NCI-H187 (cell line): ENCODE measurements around the gene CD248.
"Not testable (repeated sequence)": the region's sequence is repeated elsewhere in the genome, so short reads cannot be mapped to it uniquely, and the experiment has no call there.

Experiments
- DNase-seq, 2 experiments: peaks; one replicate each; lab custom pipeline; 2025; lab: John Stamatoyannopoulos, UW

CD248 gene

DNA sequence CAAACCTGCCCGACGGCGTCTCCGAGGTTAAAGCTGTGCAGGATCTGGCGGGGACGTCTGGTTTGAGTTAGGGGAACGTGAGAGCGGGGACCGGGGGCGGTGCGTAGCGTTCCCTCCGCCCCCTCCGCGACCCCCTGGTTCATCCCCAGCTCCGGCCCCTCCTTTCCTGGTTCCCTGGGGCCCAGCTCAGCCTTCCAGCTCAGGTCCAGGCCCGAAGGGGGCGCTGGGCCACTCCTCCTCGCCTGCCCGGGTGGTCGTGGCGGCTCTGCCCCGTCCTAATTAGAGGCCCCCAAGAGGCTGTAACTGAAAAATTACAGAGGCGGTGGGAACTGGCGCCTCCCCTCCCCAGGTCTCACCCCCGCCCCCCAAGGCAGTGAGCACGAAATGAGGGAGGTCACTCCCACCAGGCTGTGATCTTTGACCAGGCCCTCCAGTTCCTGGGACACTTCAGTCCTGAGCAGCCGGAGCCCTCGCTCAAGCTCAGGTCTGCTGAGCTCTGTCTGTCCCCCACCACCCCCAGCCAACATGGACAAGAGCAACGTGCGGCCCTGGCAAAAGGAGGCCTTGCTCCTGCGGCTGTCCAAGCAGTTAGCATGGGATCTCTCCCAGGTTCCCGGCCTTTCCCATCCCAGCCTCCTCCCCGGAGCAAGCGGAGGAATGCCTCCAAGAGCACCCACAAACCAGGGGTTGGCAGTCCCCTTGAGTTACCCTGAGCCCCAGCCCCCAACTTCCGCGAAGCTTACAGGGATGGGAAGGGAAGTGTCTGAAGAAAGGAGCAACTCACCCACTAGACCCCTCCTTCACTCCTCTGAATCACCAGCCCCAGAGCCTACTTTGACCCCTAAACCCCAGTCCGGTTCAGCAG lies 3.3 kb downstream of the CD248 start:
- DNase-seq: no peak

DNA sequence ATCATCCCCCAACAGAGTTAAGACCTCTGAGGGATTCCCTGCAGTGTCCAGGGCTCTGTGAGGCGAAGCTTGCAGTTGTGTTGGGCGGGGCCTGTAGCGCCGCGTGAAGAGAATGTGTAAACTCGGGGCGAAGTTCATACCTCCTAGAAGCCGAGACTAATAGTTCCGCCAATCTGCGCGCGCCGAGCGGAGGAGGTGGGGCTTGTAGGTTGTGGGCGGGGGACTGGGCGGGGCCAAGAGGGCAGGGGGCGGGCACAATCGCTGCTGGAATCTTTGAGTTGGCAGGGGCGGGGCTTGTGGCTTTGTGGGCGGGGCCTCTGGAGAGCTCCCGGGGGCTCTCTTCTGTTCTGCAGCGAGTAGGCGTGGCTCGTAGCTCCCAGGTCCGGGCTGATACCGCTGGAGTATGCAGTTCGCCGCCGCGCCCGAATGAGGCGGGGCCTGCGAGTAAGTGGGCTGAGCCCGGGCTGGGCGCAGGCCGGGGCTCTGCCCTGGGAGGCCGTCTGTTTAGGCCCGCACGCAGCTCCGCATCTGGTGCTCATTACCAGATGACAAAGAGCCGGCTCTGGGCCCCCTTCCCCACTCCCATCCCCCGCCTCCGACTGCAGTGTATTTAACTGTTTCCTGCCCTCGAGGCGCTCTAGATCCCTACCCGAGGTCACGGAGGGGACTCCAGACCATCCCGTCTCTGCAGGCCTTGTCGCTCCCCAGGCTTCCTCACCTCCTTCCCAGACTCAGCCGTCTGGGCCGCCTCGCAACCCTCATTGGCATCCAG lies 4.1 kb downstream of the CD248 start:
- DNase-seq: peak; percentile 92 to 97

DNA sequence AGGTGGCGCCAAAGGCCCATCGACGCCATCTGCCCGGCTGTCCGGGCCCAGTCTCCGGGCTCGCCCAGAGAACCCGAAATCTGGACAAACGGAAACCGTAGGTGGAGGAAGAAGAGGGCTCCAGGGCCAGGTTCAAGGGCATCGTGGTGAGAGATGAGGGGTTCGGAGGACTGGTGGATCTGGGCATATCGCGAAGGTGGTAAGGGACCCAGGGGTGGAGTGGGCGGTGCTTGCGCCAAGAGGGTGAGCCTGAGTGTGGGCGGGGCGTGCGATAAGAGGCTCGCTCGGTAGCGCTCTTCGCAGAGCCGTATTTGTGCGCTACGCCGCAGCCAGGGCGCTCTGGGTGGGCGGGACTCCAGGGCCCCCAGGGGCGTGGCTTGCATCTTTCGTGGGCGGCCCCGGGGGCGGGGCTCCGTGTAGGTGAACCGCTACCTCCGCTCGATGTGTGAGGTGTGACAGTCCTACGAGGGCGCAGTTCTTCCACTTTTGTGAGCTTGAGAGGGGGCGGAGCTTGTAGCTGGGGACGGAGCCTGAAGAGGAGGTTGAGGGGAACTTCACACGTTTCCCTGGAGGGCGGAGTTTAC lies 4.8 kb downstream of the CD248 start:
- peak; percentile 92 to 96 for DNase-seq

DNA sequence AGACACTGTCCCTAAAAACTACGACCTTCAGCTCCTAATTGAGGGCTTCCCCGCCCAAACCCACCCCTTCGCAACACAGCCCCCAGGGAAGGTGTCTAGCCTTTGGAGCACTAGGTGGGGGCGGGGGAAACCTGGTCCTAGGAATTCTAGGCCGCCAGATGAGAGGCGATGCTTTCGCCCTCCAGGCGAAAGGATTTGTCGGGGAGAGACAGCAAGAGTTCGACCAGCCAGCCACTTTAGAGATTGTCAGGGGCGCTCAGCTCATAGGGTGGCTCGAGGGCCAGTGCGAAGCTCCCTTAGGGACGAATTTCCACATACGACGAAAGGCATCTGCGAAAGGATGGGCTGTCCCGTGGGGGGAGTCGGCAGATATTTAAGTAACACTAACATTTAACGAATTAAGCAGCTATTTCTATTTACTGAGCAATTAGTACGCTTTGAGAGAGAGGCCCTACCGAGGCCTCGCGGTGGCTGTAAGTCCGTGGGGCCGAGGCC lies 5.3 kb downstream of the CD248 start:
- DNase-seq: no peak

DNA sequence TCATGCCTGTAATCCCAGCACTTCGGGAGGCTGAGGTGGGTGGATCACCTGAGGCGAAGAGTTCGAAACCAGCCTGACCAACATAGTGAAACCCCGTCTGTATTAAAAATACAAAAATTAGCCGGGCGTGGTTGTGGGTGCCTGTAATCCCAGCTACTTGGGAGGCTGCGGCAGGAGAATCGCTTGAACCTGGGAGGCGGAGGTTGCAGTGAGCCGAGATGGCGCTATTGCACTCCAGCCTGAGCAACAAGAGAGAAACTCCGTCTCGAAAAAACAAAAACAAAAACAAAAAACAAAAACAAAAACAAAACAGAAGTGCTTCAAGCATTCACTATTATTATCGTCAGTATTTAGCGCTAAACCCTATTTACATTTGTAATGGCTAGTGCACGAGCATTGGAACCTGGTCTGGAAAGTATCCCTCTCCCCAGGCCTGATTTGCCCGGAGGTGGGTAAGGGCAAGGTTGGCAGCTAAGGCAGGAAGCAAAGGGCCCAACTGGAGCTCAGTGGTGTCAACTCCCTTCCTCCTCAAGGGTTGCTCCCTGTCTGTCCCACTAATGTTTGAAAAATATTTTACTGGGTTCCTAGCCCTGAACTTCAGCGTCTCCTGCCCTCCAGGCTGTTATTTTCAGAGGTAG lies 5.9 kb downstream of the CD248 start:
- not testable (repeated sequence) for DNase-seq

DNA sequence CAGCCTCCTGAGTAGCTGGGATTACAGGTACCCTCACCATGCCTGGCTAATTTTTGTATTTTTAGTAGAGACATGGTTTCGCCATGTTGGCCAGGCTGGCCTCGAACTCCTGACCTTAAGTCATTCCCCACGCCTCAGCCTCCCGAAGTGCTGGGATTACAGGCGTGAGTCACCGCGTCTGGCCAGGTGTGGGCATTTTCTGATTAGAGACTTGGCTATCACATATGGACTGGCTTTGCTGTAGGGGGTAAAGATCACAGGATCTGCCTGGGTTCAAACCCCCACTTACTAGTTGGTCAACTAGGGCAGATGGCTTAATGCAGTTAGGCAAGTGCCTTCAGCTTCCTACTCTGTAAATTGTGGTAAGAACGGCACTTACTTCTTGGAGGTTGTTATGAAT lies 6.5 kb downstream of the CD248 start:
- DNase-seq: no peak

DNA sequence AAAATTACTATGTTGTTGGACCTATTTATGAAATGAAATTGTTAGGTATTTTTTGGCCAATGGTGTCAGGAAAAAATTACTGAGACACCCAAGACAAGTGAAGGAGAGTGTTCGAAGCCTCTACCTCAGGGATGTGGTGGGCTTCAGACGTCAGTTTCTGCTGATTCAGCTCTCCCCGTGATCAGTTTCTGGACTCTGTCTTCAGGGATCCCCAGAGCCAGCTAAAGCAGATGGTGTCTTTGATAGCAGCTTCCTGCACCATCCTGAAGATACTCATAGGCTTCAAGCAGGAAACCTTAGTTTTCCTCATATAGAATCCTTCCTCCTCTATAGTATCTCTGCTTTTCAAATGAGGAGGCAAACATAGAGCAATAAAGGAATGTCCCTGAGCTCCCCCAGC lies 7.4 kb downstream of the CD248 start:
- no peak for DNase-seq

DNA sequence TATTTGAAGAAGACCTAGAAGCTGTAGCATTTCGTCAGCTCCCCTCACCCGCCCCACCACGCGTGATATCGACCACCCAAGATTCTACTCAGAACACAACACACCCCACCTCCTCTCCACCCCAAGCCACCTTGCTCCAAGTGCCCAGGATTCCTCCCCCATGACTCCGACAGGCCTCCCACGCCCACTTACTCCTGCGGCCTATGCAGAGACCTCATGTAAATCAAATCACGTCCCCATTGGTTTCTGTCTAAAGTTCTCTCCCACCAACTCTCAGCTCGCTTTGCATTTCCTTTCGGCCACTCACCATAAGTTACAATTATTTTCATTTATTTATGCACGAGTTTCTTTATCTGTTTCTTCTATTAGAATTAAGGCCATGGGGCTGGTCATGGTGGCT lies 14.2 kb downstream of the CD248 start:
- no peak for DNase-seq

DNA sequence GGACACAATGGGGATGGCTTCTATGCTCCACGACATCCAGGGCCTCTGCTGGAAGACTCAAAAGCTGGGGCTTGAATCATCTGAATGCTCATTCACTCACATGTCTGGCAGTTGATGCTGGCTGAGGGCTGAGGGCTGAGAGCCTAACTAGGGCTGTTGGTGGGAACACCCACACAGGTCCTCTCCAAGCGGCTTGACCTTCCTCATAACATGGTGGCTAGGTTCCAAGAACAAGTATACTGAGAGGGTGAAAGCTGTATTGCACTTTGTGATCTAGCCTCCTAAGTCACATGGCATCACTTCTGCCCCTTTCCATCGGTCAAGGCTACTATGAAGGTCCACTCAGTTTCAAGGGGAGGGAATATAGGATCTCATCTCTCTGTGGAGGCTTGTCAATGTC lies 17.7 kb downstream of the CD248 start:
- no peak for DNase-seq

DNA sequence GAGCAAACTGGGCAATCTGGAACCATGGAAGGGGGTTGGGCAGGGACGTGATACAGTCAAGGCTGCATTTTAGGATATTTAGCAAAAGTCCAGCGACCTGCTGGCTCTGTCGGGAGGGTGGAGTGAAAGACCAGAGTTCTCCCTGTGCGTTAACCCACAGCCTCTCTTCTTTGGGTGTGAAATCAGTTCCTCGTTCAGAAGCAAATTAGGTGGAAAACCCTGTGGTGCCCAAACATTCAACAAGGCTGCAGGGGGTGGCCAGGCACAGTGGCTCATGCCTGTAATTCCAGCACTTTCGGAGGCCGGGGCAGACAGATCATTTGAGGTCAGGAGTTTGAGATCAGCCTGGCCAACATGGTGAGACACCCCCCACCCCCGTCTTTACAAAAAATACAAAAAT lies 19.2 kb downstream of the CD248 start:
- no peak for DNase-seq

DNA sequence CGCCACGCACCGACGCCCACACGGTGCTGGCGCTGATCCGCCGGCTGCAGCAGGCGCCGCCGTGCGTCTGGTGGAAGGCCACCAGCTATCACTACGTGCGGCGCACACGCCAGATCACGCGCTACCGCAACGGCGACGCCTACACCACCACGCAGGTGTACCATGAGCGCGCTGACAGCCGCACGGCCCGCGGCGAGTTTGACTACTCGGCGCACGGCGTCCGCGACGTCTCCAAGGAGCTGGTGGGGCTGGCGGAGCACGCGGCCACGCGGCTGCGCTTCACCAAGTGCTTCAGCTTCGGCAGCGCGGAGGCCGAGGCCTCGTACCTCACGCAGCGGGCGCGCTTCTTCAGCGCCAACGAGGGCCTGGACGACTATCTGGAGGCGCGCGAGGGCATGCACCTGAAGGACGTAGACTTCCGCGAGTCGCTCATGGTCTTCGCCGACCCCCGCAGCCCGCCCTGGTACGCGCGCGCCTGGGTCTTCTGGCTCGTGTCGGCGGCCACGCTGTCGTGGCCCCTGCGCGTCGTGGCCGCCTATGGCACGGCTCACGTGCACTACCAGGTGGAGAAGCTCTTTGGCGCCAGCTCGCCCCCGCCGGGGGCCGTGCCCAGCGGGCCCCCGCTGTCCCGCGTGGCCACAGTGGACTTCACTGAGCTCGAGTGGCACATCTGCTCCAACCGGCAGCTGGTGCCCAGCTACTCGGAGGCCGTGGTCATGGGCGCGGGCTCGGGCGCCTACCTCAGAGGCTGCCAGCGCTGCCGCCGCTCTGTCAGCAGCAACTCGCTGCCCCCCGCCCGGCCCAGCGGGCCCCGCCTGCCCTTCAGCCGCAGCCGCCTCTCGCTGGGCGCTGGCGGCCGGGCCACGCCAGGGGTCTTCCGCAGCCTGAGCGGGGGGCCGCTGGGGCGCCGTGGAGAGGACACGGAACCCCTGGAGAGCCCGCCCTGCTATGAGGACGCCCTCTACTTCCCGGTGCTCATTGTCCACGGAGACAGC lies 21.9 kb downstream of the CD248 start:
- no peak for DNase-seq

DNA sequence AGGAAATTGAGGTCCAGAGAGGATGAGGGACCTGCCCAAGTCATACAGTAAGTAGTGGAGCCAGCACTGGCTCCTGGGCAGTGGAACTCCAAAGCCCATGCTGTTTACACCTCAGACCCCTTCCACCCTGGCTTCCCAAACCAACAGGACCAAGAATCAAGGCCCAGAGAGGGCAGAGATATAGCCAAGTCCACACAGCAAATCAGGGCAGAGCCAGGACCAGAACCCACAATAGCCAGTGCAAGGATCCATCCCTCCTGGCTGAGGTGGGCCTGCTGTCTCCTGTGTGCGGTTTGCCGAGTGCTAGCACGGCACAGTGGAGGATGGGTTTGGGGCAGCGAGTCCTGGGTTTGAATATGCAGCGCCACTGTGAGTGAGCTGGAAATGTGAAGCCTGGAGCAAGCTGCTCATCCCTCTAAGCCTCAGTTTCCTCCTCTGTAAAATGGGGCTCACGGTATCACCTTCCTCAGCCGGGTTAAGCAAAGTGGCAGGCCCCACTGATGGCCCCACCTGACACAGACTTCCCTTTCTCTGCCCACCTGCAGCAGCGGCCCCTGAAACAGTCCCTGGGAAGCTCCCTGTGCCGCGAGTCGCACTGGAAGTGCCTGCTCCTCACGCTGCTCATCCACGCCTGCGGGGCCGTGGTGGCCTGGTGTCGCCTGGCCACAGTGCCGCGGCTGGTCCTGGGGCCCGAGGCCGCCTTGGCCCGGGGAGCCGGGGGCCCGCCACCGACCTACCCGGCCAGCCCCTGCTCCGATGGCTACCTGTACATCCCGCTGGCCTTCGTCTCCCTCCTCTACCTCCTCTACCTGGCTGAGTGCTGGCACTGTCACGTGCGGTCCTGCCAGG lies 22.8 kb downstream of the CD248 start:
- no peak for DNase-seq

DNA sequence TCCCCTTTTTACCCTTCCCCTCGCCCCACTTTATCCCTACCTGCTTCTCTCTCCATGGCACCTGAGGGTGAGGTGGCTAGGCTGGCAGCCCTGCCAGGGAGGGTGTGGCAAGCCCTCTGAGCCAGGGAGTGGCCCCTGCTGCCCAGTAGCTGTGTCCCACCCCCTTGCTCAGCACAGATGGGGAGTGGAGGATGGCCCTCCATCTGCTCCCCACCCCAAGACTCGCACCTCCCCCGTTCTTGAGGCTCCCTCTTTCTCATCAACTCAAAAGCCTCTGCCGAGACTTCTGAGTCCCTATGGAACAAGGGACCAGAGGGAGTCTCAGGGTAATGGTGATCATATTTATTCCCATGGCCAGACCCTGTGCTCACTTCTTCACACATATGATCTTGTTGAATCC lies 23.5 kb downstream of the CD248 start:
- DNase-seq: no peak

DNA sequence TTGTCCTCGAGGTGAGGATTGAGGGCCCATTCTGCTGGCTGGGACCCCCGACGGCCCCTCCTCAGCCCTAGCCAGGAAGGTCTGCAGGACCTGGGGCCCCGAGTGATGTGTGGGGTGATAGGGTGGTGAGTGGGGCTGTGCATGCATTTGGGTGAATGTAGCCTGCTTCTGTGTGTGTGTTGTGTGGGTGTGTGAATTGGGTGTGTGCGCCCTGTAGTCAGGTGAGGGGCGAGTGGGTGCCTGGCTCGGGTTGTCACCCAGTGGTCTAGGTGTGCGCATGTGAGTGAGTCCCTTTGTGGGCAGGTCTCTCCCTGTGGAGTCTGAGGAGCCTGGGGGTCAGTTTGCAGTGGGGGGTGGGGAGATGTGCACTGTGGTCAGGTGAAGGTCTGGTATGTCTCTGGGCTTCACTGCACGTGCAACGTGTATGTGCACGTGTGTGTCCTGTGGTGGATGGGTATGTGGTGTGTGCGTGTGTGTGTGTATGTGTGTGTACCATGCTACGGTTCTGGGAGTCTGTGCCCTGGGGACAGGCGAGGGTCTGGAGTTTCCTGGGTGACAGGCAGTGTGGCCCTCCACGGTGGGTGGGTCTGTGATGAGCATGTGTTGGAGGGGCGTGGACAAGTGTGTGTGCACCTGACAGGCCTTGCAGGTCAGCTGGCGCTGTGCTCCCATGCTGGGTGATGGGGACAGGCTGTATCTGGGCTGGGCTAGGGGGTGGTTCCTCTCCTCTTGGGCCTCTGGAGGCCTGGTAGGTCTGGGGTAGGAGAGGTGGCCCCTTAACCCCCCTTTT lies 24.1 kb downstream of the CD248 start:
- no peak for DNase-seq

DNA sequence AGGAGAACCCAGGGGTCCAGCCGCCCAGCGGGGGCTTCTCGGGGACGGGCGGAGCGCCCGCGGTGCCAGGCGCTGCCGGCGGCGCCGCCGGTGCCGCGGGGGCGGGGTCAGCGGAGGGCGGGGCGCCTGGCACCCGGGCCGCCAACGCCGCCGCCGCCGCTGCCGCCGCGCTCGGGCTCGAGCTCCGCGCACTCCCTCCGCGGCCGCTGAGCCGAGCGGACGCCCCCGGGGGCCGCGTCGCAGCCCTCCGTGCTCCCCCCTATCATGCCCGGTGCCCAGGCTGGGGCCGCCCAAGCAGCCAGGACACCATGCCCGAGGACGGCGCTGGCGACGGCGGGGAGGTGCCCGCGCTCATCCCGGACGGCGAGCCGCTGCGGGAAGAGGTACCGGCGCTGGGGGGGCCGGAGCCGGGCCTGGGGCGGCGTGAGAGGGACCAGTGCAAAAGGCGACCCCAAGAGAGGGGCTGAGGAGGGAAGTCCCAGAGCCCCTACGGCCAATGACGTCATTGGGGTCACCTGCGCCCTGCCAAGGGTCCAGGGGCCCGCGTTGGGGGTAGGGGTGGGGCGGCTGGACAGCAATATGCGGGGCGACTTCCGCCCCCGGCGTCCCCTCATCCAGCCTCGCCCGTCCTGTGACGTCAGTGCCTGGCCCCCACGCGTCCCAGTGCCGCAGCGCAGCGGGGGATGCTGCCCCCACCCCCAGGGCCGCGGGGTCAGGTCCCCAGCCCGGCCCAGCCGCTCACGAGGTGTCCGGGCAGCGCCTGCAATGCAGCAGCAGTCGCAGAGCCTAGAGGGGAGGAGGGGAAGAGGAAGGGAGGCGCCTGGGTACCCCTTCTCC lies 24.9 kb downstream of the CD248 start, which contains the start of gene TMEM151A:
Gene TMEM151A (plus strand): TSS at position 189 of the 837 bp plus-strand sequence. CDS start 120 bp downstream, at position 309.
- no peak for DNase-seq

DNA sequence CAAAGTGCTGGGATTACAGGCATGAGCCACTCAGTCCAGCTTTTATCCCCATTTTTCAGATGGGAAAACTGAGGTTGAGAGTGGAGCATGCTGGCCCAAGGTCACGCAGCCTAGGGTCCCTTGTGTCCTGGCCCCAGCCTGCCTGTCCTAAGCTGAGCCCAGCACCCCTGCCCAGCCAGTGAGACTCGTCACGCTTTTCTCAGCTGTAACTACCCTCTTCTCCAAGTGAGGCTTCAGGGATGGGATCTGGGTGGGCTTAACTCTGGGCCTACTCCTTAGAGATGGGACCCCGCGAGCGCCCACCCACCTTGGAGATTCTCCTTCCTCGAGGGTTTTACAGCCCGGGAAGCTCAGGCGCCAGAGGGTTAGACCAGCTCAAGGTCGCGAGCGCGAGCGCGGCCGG lies 25.5 kb downstream of the CD248 start:
- no peak for DNase-seq

DNA sequence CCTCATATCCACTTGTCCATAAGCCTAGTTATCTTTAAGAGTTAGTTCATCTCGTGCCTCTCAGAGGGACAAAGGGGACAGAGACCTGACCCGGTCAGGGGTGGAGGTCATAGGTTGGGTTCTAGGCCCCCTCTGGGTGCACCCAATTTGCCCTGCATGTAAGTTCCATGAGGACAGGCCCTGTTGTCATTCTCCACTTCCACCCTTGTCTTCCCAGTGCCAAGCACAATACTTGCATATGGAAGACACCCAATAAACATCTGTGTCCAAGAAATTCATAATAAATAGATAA lies 26.6 kb downstream of the CD248 start:
- no peak for DNase-seq

DNA sequence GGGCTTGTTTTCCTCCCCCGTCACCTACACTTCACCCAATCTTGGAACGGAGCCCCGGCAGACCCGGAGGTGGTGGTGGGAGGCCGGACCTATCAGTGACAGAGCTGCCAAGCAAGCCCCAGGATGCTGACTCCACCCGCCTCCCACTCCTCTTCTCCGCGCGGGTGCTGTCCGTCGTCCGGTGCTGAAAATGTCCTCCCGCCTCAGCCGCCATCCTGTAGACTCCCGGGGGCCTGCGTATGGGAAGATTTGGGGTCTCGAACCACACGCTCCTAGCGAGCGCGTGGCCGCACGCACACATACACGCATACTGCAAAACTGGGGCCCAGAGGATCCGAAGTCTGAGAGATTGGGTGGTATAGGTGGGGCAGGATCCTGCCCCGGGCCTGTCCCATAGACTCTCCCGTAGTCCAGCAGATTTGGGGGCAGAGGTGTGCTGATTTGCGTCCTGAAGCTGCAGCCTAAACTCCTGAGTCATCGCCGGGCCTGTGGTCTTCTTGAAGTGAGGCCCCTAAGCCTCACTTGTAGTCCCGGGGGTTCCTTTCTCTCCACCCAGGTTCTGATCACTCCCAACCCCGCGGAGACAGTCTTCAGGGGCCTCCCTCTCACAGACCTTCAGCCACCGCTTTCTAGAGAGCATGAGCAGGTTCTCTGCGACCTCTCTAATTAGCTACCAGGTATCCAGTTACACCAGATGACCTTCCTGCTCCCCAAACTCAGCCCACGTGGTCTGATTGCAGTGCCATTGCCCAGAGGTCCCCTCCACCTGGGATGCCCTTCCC lies 27.1 kb downstream of the CD248 start:
- DNase-seq: no peak
